ENCODE data around the gene SPATA17. TPM values are rescaled to one million over a fixed set of nuclear protein-coding genes. Genes with fewer than 3 reads are reported as not detected.
A peak's percentile ranks its signal among the peaks of the same experiment; 100 is the strongest.

The SPATA17 gene
- total and polyA plus RNA-seq, 2 of the 13 experiments (the other 11 are each of a cell fraction or from before 2014, with no cell fraction given), result 0.48 to 1.7 TPM

- TF ChIP-seq GABPA (IDR thresholded peaks at IDR 0.05; ENCODE audit: low read depth, low read length) (peak; percentile 64), GABPA (CRISPR knock-in tag; IDR thresholded peaks at IDR 0.05; ENCODE audit: low read depth) (peak; percentile 96), SCMH1 (CRISPR knock-in tag; IDR thresholded peaks at IDR 0.05; ENCODE audit: borderline replicate concordance) (no peak), HCFC1 (IDR thresholded peaks at IDR 0.05; ENCODE audit: low read depth, low read length) (no peak), MIXL1 (CRISPR knock-in tag; IDR thresholded peaks at IDR 0.05) (no peak), AGO2 (optimal IDR thresholded peaks at IDR 0.05; ENCODE audit: low read depth, low read length) (no peak), CCDC6 (CRISPR knock-in tag; IDR thresholded peaks at IDR 0.05) (peak; percentile 72; the same call in 1 of the 2 replicates), ZNF160 (CRISPR knock-in tag; IDR thresholded peaks at IDR 0.05) (peak; percentile 66; the same call in 1 of the 2 replicates), HNRNPH1 (optimal IDR thresholded peaks at IDR 0.05; ENCODE audit: low read depth, low read length) (no peak), ARHGAP35 (CRISPR knock-in tag; IDR thresholded peaks at IDR 0.05; ENCODE audit: borderline replicate concordance) (no peak), TAF1 (CRISPR knock-in tag; IDR thresholded peaks at IDR 0.05) (peak; percentile 88), ZNF556 (CRISPR knock-in tag; IDR thresholded peaks at IDR 0.05; ENCODE audit: borderline replicate concordance) (peak; percentile 74; the same call in 1 of the 2 replicates), SSRP1 (CRISPR knock-in tag; IDR thresholded peaks at IDR 0.05) (no peak), TOE1 (CRISPR knock-in tag; IDR thresholded peaks at IDR 0.05) (no peak), SP140L (CRISPR knock-in tag; IDR thresholded peaks at IDR 0.05; ENCODE audit: borderline replicate concordance) (no peak; the same call in 1 of the 2 replicates), ZNF382 (CRISPR knock-in tag; IDR thresholded peaks at IDR 0.05; ENCODE audit: borderline replicate concordance) (no peak), ZNF256 (CRISPR knock-in tag; conservative IDR thresholded peaks at IDR 0.05) (no peak), JUNB (CRISPR knock-in tag; IDR thresholded peaks at IDR 0.05; ENCODE audit: borderline replicate concordance) (no peak), ZNF232 (CRISPR knock-in tag; IDR thresholded peaks at IDR 0.05; ENCODE audit: borderline replicate concordance) (0 out of 2 replicates have a peak, but pooled peaks have one; percentile 39), ZNF839 (CRISPR knock-in tag; IDR thresholded peaks at IDR 0.05; ENCODE audit: borderline replicate concordance) (no peak), ATRX (CRISPR knock-in tag; IDR thresholded peaks at IDR 0.05; ENCODE audit: borderline replicate concordance) (no peak), ZC3H13 (CRISPR knock-in tag; IDR thresholded peaks at IDR 0.05) (no peak), ZIK1 (CRISPR knock-in tag; IDR thresholded peaks at IDR 0.05; ENCODE audit: borderline replicate concordance, low read depth) (no peak), ZNF432 (CRISPR knock-in tag; IDR thresholded peaks at IDR 0.05; ENCODE audit: borderline replicate concordance) (no peak), ZNF766 (CRISPR knock-in tag; IDR thresholded peaks at IDR 0.05; ENCODE audit: borderline replicate concordance) (0 out of 2 replicates have a peak, but pooled peaks have one; percentile 44), ZNF552 (CRISPR knock-in tag; IDR thresholded peaks at IDR 0.05; ENCODE audit: borderline replicate concordance) (no peak), ZFP36 (IDR thresholded peaks at IDR 0.05; ENCODE audit: borderline replicate concordance, low read depth, low read length, partially characterized antibody) (peak; percentile 71), ZNF121 (CRISPR knock-in tag; IDR thresholded peaks at IDR 0.05) (no peak), ZNF775 (CRISPR knock-in tag; IDR thresholded peaks at IDR 0.05; ENCODE audit: borderline replicate concordance) (0 out of 2 replicates have a peak, but pooled peaks have one; percentile 36)
- TF ChIP-seq, protein P1, sequence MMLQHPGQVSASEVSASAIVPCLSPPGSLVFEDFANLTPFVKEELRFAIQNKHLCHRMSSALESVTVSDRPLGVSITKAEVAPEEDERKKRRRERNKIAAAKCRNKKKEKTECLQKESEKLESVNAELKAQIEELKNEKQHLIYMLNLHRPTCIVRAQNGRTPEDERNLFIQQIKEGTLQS (CRISPR knock-in tag; IDR thresholded peaks at IDR 0.05), result no peak
- TF ChIP-seq, protein P2, sequence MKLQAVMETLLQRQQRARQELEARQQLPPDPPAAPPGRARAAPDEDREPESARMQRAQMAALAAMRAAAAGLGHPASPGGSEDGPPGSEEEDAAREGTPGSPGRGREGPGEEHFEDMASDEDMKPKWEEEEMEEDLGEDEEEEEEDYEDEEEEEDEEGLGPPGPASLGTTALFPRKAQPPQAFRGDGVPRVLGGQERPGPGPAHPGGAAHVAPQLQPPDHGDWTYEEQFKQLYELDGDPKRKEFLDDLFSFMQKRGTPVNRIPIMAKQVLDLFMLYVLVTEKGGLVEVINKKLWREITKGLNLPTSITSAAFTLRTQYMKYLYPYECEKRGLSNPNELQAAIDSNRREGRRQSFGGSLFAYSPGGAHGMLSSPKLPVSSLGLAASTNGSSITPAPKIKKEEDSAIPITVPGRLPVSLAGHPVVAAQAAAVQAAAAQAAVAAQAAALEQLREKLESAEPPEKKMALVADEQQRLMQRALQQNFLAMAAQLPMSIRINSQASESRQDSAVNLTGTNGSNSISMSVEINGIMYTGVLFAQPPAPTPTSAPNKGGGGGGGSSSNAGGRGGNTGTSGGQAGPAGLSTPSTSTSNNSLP (IDR thresholded peaks at IDR 0.05; ENCODE audit: low read depth, low read length), result no peak
Observed at GRCh38 chr1:217630711-217631591, at the start of gene SPATA17, which contains the start of gene GPATCH2 (continued).

All from HepG2 (cell line).